C4-2B (cell line): ENCODE measurements around the gene RIMBP2.

ENCODE experiments used
- ZFX ChIP-seq: fragments of 450-650 bp; IDR thresholded peaks from 2 replicates; pipeline ENCODE4 v1.6.1; 2017
- TF ChIP-seq, protein P1 (sequence below): fragments of 450-650 bp; conservative IDR thresholded peaks from 2 replicates; pipeline ENCODE4 v1.5.1; 2017; ENCODE audit warnings: mild to moderate bottlenecking

GRCh38 chr12:130696379-130697100 is 19.6 kb downstream of the RIMBP2 start:
- TF ChIP-seq, protein P1, sequence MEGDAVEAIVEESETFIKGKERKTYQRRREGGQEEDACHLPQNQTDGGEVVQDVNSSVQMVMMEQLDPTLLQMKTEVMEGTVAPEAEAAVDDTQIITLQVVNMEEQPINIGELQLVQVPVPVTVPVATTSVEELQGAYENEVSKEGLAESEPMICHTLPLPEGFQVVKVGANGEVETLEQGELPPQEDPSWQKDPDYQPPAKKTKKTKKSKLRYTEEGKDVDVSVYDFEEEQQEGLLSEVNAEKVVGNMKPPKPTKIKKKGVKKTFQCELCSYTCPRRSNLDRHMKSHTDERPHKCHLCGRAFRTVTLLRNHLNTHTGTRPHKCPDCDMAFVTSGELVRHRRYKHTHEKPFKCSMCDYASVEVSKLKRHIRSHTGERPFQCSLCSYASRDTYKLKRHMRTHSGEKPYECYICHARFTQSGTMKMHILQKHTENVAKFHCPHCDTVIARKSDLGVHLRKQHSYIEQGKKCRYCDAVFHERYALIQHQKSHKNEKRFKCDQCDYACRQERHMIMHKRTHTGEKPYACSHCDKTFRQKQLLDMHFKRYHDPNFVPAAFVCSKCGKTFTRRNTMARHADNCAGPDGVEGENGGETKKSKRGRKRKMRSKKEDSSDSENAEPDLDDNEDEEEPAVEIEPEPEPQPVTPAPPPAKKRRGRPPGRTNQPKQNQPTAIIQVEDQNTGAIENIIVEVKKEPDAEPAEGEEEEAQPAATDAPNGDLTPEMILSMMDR, result no peak
- no peak for TF ChIP-seq ZFX
